Bronchial epithelial cell (primary cell): ENCODE measurements around the gene UPK2. TPM values are rescaled to one million over a fixed set of nuclear protein-coding genes. Genes with fewer than 3 reads are reported as not detected.
"Not testable (repeated sequence)": the region's sequence is repeated elsewhere in the genome, so short reads cannot be mapped to it uniquely, and the experiment has no call there.

Experiments
- DNase-seq: peaks from one replicate; pipeline ENCODE4 v3.0.0-alpha.2; 2010; ENCODE audit warnings: low read depth
- FAIRE-seq: peaks from 2 replicates; lab custom pipeline; 2011; peaks lifted over from hg19 to GRCh38; lab: Jason Lieb, UNC
- H3K27me3 ChIP-seq: 2 replicates; pipeline ENCODE4 v1.5.1; 2011; ENCODE audit warnings: low read length; ENCODE audit not compliant: control insufficient read depth, insufficient read depth
- H3K36me3 ChIP-seq: 2 replicates; pipeline ENCODE4 v1.5.1; 2011; ENCODE audit warnings: low read length; ENCODE audit not compliant: control insufficient read depth, insufficient read depth
- H3K4me3 ChIP-seq: 2 replicates; pipeline ENCODE4 v1.5.1; 2011; ENCODE audit warnings: mild to moderate bottlenecking, low read depth, low read length, control low read depth
- total RNA-seq: library from RNA; depleted of rRNA; stranded (reverse); fragments of >200 nt; gene quantifications from 2 replicates; pipeline ENCODE4 v1.2.1, GENCODE V29; 2014
- TF ChIP-seq, protein P1 (sequence below): IDR thresholded peaks from 2 replicates; pipeline ENCODE4 v1.5.1; 2011; ENCODE audit warnings: mild to moderate bottlenecking, moderate library complexity, low read length, control low read depth, inconsistent platforms; ENCODE audit not compliant: insufficient read depth, severe bottlenecking

Gene UPK2
- total RNA-seq, 1 donor from 2014 or later = not detected

DNA sequence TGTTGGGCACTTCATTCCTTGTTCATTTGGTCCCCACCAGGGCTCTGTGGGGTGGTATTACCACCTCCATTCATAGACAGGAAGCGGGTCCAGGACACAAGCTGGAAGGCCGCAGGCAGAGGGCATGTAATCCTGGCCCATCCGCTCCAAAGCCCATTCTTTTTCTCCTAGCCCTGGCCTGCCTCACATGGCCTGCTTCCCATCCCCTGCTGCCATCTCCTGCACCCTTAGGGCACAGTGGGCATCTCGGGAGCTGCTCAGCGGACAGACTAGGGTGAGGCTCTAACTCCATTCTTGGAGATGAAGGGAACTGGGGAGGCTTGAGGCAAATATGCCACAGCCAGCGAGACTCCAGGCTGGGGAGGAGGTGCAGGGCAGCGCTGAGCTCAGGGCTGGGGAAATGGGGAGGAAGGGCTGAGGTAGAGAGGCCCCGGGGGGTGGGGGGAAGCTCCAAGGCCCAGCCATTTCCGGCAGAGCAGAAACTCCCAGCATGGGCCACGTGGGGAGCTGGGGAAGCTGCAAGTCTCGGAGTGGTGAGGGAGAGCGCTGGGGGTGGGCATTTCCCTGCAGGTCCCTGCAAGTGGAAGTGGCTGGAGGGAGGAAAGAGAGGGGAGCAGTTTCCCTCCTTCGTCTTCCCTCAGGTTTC, 16.0 kb upstream of the UPK2 start:
- H3K27me3 ChIP-seq = no peaks in the 10 kb centered on the region
- H3K4me3 ChIP-seq = no peak overlapping the region
- TF ChIP-seq, protein P1, sequence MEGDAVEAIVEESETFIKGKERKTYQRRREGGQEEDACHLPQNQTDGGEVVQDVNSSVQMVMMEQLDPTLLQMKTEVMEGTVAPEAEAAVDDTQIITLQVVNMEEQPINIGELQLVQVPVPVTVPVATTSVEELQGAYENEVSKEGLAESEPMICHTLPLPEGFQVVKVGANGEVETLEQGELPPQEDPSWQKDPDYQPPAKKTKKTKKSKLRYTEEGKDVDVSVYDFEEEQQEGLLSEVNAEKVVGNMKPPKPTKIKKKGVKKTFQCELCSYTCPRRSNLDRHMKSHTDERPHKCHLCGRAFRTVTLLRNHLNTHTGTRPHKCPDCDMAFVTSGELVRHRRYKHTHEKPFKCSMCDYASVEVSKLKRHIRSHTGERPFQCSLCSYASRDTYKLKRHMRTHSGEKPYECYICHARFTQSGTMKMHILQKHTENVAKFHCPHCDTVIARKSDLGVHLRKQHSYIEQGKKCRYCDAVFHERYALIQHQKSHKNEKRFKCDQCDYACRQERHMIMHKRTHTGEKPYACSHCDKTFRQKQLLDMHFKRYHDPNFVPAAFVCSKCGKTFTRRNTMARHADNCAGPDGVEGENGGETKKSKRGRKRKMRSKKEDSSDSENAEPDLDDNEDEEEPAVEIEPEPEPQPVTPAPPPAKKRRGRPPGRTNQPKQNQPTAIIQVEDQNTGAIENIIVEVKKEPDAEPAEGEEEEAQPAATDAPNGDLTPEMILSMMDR = no peak
- FAIRE-seq (no peak), DNase-seq (no peak)
- H3K36me3 ChIP-seq = no peaks in the 10 kb centered on the region

DNA sequence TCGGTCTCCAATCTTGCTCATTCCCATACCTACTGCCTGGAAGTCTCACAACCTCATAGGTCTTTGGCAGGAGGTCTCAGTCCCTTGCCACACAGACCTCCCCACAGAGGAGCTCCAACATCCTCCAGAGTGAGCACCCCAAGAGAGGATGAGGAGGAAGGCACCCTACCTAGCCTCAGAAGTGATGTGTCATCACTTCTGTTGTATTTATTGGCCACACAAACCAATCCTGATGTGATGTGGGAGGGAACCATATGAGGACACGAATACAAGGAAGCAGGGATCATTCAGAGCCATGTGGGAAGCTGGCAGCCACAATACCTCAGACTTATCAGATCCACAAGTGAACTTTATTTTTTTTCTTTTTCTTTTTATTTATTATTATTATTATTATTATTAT, 9.0 kb upstream of the UPK2 start:
- Histone ChIP-seq H3K4me3 (no peak overlapping the region), H3K27me3 (no peaks in the 10 kb centered on the region), H3K36me3 (no peaks in the 10 kb centered on the region)
- DNase-seq (no peak), FAIRE-seq (no peak)
- TF ChIP-seq, protein P1 = no peak

DNA sequence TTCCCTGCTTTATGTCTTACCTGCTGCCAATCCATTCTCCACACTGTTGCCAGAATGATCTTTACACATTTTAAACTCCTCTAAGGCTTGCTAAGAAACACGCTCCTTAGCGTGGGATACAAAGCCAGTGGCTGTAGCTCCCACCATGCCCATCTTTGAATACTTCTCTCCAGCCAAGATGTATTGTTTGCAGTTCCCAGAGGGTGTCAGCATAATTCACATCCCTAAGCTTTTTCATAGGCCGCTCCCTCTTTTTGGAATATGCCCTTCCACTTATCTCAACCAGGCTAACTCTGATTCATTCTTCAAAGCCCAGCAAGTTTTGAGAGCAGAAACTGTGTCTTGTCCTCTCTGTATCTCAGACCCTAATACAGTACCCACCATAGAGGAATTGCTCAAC, 8.1 kb upstream of the UPK2 start:
- Histone ChIP-seq H3K36me3 (no peaks in the 10 kb centered on the region), H3K4me3 (no peak overlapping the region), H3K27me3 (peaks cover 1% of the 10 kb centered on the region)
- no peak for DNase-seq
- TF ChIP-seq, protein P1 = no peak
- FAIRE-seq = no peak

DNA sequence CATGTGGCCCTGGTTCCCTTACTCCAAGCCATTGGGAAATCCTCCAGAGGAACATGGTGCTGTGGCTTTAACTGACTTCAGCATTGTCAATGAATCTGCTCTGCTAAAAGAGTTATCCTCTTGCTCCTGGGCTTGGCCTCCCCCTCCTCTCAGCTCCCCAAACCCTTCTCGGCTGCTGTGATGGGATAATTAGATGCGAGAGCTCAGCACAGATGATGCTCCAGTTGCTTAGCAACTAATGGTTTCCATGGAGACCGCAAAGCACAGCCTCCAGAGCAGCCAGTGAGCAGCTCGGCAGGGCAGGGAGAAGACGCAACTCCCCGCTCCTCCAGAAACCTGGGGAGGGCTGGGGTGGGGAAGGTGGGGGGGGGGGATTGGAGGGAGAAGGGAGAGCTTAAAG, 2.8 kb upstream of the UPK2 start:
- no peak for DNase-seq
- FAIRE-seq = no peak
- peaks cover 3% of the 10 kb centered on the region for H3K27me3 ChIP-seq
- TF ChIP-seq, protein P1 = no peak
- no peak overlapping the region for H3K4me3 ChIP-seq
- no peaks in the 10 kb centered on the region for H3K36me3 ChIP-seq

DNA sequence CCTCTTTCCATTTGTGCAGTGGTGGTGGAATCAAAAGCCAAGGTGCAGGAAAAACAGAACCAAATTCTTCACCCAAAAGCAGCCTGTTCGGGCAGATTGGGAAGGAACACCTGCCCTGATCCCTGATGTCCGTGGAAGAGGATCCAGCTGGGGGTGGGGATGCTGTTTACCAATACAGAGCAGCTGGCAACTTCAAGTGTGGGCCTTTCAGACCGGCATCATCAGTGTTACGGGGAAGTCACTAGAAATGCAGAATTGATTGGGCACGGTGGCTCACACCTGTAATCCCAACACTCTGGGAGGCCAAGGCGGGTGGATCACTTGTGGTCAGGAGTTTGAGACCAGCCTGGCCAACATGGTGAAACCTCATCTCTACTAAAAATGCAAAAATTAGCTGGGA, 2.1 kb upstream of the UPK2 start:
- not testable (repeated sequence) for H3K27me3 ChIP-seq, H3K36me3 ChIP-seq, DNase-seq, H3K4me3 ChIP-seq, FAIRE-seq

DNA sequence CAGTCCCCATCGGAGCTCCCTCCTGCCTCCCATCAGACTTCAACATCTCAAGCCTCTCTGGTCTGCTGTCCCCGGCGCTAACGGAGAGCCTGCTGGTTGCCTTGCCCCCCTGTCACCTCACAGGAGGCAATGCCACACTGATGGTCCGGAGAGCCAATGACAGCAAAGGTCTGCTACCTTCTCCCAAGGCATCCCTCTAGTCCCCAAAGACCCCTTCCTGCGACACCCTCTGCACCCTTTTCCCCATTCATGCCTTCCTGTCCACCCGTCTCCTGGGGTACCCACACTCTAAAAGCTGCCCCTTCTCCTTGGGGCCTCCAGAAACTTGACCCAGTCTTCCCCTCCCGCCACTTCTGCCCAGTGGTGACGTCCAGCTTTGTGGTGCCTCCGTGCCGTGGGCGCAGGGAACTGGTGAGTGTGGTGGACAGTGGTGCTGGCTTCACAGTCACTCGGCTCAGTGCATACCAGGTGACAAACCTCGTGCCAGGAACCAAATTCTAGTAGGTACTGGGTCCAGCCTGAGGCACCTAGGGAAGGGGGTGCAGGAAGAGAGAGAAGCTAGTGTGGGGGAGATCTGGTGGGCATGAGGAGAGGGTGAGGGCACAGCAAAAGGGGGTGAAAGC, 860 bp downstream of the UPK2 start:
- TF ChIP-seq, protein P1 = no peak
- no peak for FAIRE-seq
- Histone ChIP-seq H3K27me3 (peaks cover 7% of the 10 kb centered on the region), H3K4me3 (no peak overlapping the region), H3K36me3 (no peaks in the 10 kb centered on the region)
- DNase-seq = no peak
